ENCODE data around the gene ZP4. TPM values are rescaled to one million over a fixed set of nuclear protein-coding genes. Genes with fewer than 3 reads are reported as not detected.

The ZP4 gene
- 0.10 and 0.24 TPM in 2 replicates for total RNA-seq (2014; rRNA removed; shearing (Covaris generic))

- DNase-seq (ENCODE audit: low read depth): no peak
These were observed at the start of gene ZP4 for GRCh38 chr1:237890822-237891221. TSS of gene ZP4 (minus strand) at chr1:237890922. CDS start at chr1:237890635, 287 bp downstream.

GRCh38 chr1:237938553-237938952 lies 47.8 kb upstream of the ZP4 start:
- no peak for DNase-seq (ENCODE audit: low read depth)

GRCh38 chr1:237938068-237938467 lies 47.3 kb upstream of the ZP4 start:
- no peak for DNase-seq (ENCODE audit: low read depth)

GRCh38 chr1:237932816-237933215 lies 42.1 kb upstream of the ZP4 start:
- DNase-seq (ENCODE audit: low read depth): no peak

- no peak for DNase-seq (ENCODE audit: low read depth)
These were observed 40.9 kb upstream of the ZP4 start for GRCh38 chr1:237931581-237931980.

- DNase-seq (ENCODE audit: low read depth): no peak
These were observed 36.5 kb upstream of the ZP4 start for GRCh38 chr1:237927198-237927597.

GRCh38 chr1:237921306-237921705 lies 30.6 kb upstream of the ZP4 start:
- no peak for DNase-seq (ENCODE audit: low read depth)

- DNase-seq (ENCODE audit: low read depth): no peak
These were observed 22.6 kb upstream of the ZP4 start for GRCh38 chr1:237913345-237913744.

- DNase-seq (ENCODE audit: low read depth): no peak
These were observed 21.2 kb upstream of the ZP4 start for GRCh38 chr1:237911911-237912310.

- DNase-seq (ENCODE audit: low read depth): no peak
These were observed 20.1 kb upstream of the ZP4 start for GRCh38 chr1:237910834-237911233.

GRCh38 chr1:237903961-237904360 lies 13.2 kb upstream of the ZP4 start:
- peak; percentile 19 for DNase-seq (ENCODE audit: low read depth)

- no peak for DNase-seq (ENCODE audit: low read depth)
These were observed 12.4 kb upstream of the ZP4 start for GRCh38 chr1:237902960-237903743.

GRCh38 chr1:237901299-237901934 lies 10.7 kb upstream of the ZP4 start:
- peak; percentile 15 for DNase-seq (ENCODE audit: low read depth)

GRCh38 chr1:237895630-237896029 lies 4.9 kb upstream of the ZP4 start:
- no peak for DNase-seq (ENCODE audit: low read depth)

- DNase-seq (ENCODE audit: low read depth): no peak
These were observed 3.4 kb upstream of the ZP4 start for GRCh38 chr1:237894131-237894530.

- no peak for DNase-seq (ENCODE audit: low read depth)
These were observed 1.3 kb upstream of the ZP4 start for GRCh38 chr1:237891979-237892378.

GRCh38 chr1:237891266-237891665 lies 544 bp upstream of the ZP4 start:
- DNase-seq (ENCODE audit: low read depth): no peak

GRCh38 chr1:237890416-237890815 lies 306 bp downstream of the ZP4 start:
- DNase-seq (ENCODE audit: low read depth): no peak

GRCh38 chr1:237888143-237888542 lies 2.6 kb downstream of the ZP4 start:
- no peak for DNase-seq (ENCODE audit: low read depth)

- DNase-seq (ENCODE audit: low read depth): no peak
These were observed 3.2 kb downstream of the ZP4 start for GRCh38 chr1:237887542-237887941.

- no peak for DNase-seq (ENCODE audit: low read depth)
These were observed 6.5 kb downstream of the ZP4 start for GRCh38 chr1:237884237-237884636.

- DNase-seq (ENCODE audit: low read depth): peak; percentile 83
These were observed 11.5 kb downstream of the ZP4 start for GRCh38 chr1:237879195-237879594.

- no peak for DNase-seq (ENCODE audit: low read depth)
These were observed 12.3 kb downstream of the ZP4 start for GRCh38 chr1:237878406-237878805.
